Measurements from ENCODE around the gene RTL9. TPM values are rescaled to one million over a fixed set of nuclear protein-coding genes. Genes with fewer than 3 reads are reported as not detected.

The RTL9 gene
- total RNA-seq, 1 donor from 2014 or later = 0.05 TPM

DNA sequence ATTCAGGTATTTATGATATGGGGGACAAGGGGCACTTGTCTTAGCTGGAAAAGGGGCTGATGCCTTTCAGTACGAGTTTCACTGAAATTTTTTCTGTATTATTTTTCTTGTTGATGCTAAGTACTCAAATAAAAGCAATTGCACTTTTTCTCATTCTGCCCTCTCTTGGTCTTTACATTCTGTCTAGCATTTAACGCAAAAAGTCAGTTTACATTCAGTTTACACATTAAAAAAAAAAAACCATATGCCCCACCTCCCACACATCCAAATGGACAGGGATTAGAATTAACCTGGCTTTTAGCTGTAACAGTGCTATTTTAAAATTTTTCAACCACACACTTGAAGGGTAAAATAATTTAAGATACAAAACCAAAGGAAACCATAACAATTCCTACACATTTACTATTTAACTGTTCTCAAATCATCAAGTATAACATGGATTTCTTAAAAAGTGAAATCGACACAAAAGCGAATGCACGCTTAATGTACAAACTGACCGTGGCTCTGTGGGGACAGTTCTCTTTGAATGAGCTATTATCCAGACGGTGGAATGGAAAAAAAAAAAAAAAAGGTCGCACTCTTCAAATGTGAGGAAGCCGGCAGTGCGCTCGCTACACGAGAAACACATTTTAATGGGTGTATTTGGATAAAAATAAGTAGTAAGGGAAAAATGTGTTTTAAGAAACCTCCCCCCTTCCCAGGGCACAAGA is 42.1 kb upstream of the RTL9 start:
- Mint-ChIP-seq H3K4me1 (ENCODE audit: unreplicated experiment) (peaks cover 31% of the 10 kb centered on the region), H3K27me3 (ENCODE audit: unreplicated experiment) (peaks cover 20% of the 10 kb centered on the region), H3K4me3 (ENCODE audit: unreplicated experiment) (peak overlapping the region; percentile 99), H3K36me3 (ENCODE audit: unreplicated experiment) (no peaks in the 10 kb centered on the region), H3K27ac (ENCODE audit: unreplicated experiment) (peak overlapping the region; percentile 93), H3K9me3 (ENCODE audit: unreplicated experiment) (no peaks in the 10 kb centered on the region)
- TF ChIP-seq CTCF (IDR thresholded peaks at IDR 0.05) = no peak
- DNase-seq (ENCODE audit: extremely low spot score, unreplicated experiment) = no peak

- no peaks in the 10 kb centered on the region for H3K9me3 Mint-ChIP-seq (ENCODE audit: unreplicated experiment)
- peak; percentile 85 for DNase-seq (ENCODE audit: extremely low spot score, unreplicated experiment)
- H3K4me3 Mint-ChIP-seq (ENCODE audit: unreplicated experiment) = peak overlapping the region; percentile 99
- peak overlapping the region; percentile 93 for H3K27ac Mint-ChIP-seq (ENCODE audit: unreplicated experiment)
- peaks cover 26% of the 10 kb centered on the region for H3K27me3 Mint-ChIP-seq (ENCODE audit: unreplicated experiment)
- H3K4me1 Mint-ChIP-seq (ENCODE audit: unreplicated experiment) = peaks cover 24% of the 10 kb centered on the region
- H3K36me3 Mint-ChIP-seq (ENCODE audit: unreplicated experiment) = no peaks in the 10 kb centered on the region
- TF ChIP-seq CTCF (IDR thresholded peaks at IDR 0.05) = no peak
Measured at GRCh38 chrX:110317061-110317819, 41.4 kb upstream of the RTL9 start.

GRCh38 chrX:110317820-110318663 is 40.6 kb upstream of the RTL9 start, which contains the start of gene AMMECR1:
Gene AMMECR1, minus strand, starts transcription at chrX:110318085. Its CDS starts 14 bp downstream, at chrX:110318071.
- Mint-ChIP-seq H3K27me3 (ENCODE audit: unreplicated experiment) (peaks cover 34% of the 10 kb centered on the region), H3K9me3 (ENCODE audit: unreplicated experiment) (no peaks in the 10 kb centered on the region), H3K4me3 (ENCODE audit: unreplicated experiment) (peak within 1 kb of the TSS; percentile 99), H3K4me1 (ENCODE audit: unreplicated experiment) (peaks cover 23% of the 10 kb centered on the region), H3K27ac (ENCODE audit: unreplicated experiment) (peak within 1 kb of the TSS; percentile 97), H3K36me3 (ENCODE audit: unreplicated experiment) (no peaks in the 10 kb centered on the region)
- DNase-seq (ENCODE audit: extremely low spot score, unreplicated experiment) = peak; percentile 96
- TF ChIP-seq CTCF (IDR thresholded peaks at IDR 0.05) = no peak

GRCh38 chrX:110318664-110318968 is 40.0 kb upstream of the RTL9 start:
- Mint-ChIP-seq H3K4me1 (ENCODE audit: unreplicated experiment) (peaks cover 23% of the 10 kb centered on the region), H3K9me3 (ENCODE audit: unreplicated experiment) (no peaks in the 10 kb centered on the region), H3K4me3 (ENCODE audit: unreplicated experiment) (peak overlapping the region; percentile 99), H3K27ac (ENCODE audit: unreplicated experiment) (peak overlapping the region; percentile 97), H3K36me3 (ENCODE audit: unreplicated experiment) (no peaks in the 10 kb centered on the region), H3K27me3 (ENCODE audit: unreplicated experiment) (peaks cover 40% of the 10 kb centered on the region)
- TF ChIP-seq CTCF (IDR thresholded peaks at IDR 0.05) = no peak
- DNase-seq (ENCODE audit: extremely low spot score, unreplicated experiment) = no peak
